BJ (cell line): ENCODE measurements around the gene CDC25B. TPM values are rescaled to one million over a fixed set of nuclear protein-coding genes. Genes with fewer than 3 reads are reported as not detected.
"Not testable (repeated sequence)": the region's sequence is repeated elsewhere in the genome, so short reads cannot be mapped to it uniquely, and the experiment has no call there.

ENCODE experiments used
- CTCF ChIA-PET: fragments of 350-600 bp; formaldehyde crosslinking; extraction: SDS; loops from one replicate; lab custom pipeline; 2021; ENCODE audit warnings: antibody characterized with exemption, inconsistent platforms; lab: Yijun Ruan, JAX
- POLR2A ChIA-PET: fragments of 300-600 bp; sonication (Branson Sonifier 250); formaldehyde crosslinking; extraction: SDS; loops from one replicate; lab custom pipeline; 2021; ENCODE audit warnings: antibody characterized with exemption; lab: Charles Lee
- DNase-seq: peaks from one replicate; pipeline ENCODE4 v3.0.0-alpha.2; 2011; ENCODE audit warnings: low read depth
- H3K27me3 ChIP-seq: 2 replicates; pipeline ENCODE4 v1.6.0; 2011; ENCODE audit warnings: low read length; ENCODE audit not compliant: control insufficient read depth, insufficient read depth
- H3K36me3 ChIP-seq: 2 replicates; pipeline ENCODE4 v1.5.1; 2011; ENCODE audit warnings: low read length; ENCODE audit not compliant: control insufficient read depth, insufficient read depth
- H3K4me3 ChIP-seq: 2 replicates; pipeline ENCODE4 v1.5.1; 2011; ENCODE audit warnings: low read depth, mild to moderate bottlenecking, control low read depth, low read length
- CTCF ChIP-seq: IDR thresholded peaks from 2 replicates; pipeline ENCODE4 v1.5.1; 2011; ENCODE audit warnings: low read depth, mild to moderate bottlenecking, control low read depth, inconsistent platforms, low read length, moderate library complexity; ENCODE audit not compliant: insufficient read depth
- polyA plus RNA-seq: library from polyadenylated mRNA; depleted of rRNA; stranded (reverse); fragments of >200 nt; gene quantifications from 2 replicates; pipeline ENCODE4 v1.2.3, GENCODE V29; 2011

Gene CDC25B
- polyA plus RNA-seq, 1 experiment = 68.1 TPM

- POLR2A ChIA-PET = interaction anchor here (0.5 kb wide), 1 partner anchor 56 kb away, joined by 5 read pairs; no protein-coding TSS in a partner anchor
- no peak overlapping the region for H3K4me3 ChIP-seq
- H3K27me3 ChIP-seq = no peaks in the 10 kb centered on the region
- CTCF ChIA-PET = interaction anchor here (2.2 to 11.8 kb wide), 3 partner anchors 27 to 263 kb away, joined by 10 to 248 read pairs (median 28); partner anchors contain the start of genes CDC25B, CENPB and SPEF1
- no peak for DNase-seq
- H3K36me3 ChIP-seq = peaks cover 11% of the 10 kb centered on the region
- TF ChIP-seq CTCF = no peak
Measured at GRCh38 chr20:3821996-3822395, 25.9 kb downstream of the CDC25B start.

- no peak for DNase-seq
- Histone ChIP-seq H3K4me3 (no peak overlapping the region), H3K36me3 (peaks cover 11% of the 10 kb centered on the region), H3K27me3 (no peaks in the 10 kb centered on the region)
- POLR2A ChIA-PET = no interaction called here
- CTCF ChIA-PET = interaction anchor here (0.6 kb wide), 1 partner anchor 13 kb away, joined by 3 read pairs; no protein-coding TSS in a partner anchor
- no peak for TF ChIP-seq CTCF
Measured at GRCh38 chr20:3823881-3824280, 27.8 kb downstream of the CDC25B start.

- peaks cover 11% of the 10 kb centered on the region for H3K36me3 ChIP-seq
- TF ChIP-seq CTCF = no peak
- ChIA-PET CTCF (interaction anchor here (0.6 to 1.8 kb wide), 5 partner anchors 12 to 260 kb away, joined by 3 to 5 read pairs (median 3); partner anchors contain the start of gene CENPB), POLR2A (no interaction called here)
- no peaks in the 10 kb centered on the region for H3K27me3 ChIP-seq
- H3K4me3 ChIP-seq = no peak overlapping the region
- DNase-seq = no peak
Measured at GRCh38 chr20:3825526-3825925, 29.4 kb downstream of the CDC25B start.

GRCh38 chr20:3826420-3826819, 30.3 kb downstream of the CDC25B start:
- Histone ChIP-seq H3K4me3 (no peak overlapping the region), H3K27me3 (no peaks in the 10 kb centered on the region), H3K36me3 (peaks cover 11% of the 10 kb centered on the region)
- DNase-seq = no peak
- ChIA-PET POLR2A (no interaction called here), CTCF (interaction anchor here (1.8 kb wide), 1 partner anchor 259 kb away, joined by 4 read pairs; no protein-coding TSS in a partner anchor)
- no peak for TF ChIP-seq CTCF

GRCh38 chr20:3828798-3829197, 32.7 kb downstream of the CDC25B start:
- ChIA-PET POLR2A (no interaction called here), CTCF (no interaction called here)

GRCh38 chr20:3829891-3830290, 33.8 kb downstream of the CDC25B start:
- CTCF ChIA-PET = interaction anchor here (0.7 kb wide), 1 partner anchor 278 kb away, joined by 3 read pairs; no protein-coding TSS in a partner anchor
- H3K4me3 ChIP-seq, DNase-seq, H3K27me3 ChIP-seq, H3K36me3 ChIP-seq, POLR2A ChIA-PET: not testable (repeated sequence)

More at GRCh38 chr20:3828798-3829197, 32.7 kb downstream of the CDC25B start:
- no peak overlapping the region for H3K4me3 ChIP-seq
- no peaks in the 10 kb centered on the region for H3K27me3 ChIP-seq
- no peak for TF ChIP-seq CTCF
- no peak for DNase-seq
- peaks cover 4% of the 10 kb centered on the region for H3K36me3 ChIP-seq
